IPS-20b (cell line): ENCODE measurements around the gene GPATCH2.

Experiments
- H3K27ac ChIP-seq: one replicate; pipeline ENCODE4 v1.5.1; 2013; ENCODE audit warnings: low read length
- H3K27me3 ChIP-seq: 2 replicates; pipeline ENCODE4 v1.6.1; 2013; ENCODE audit warnings: mild to moderate bottlenecking, low read length, inconsistent platforms; ENCODE audit not compliant: insufficient read depth
- H3K36me3 ChIP-seq: 2 replicates; pipeline ENCODE4 v1.6.1; 2013; ENCODE audit warnings: low read depth, mild to moderate bottlenecking, inconsistent platforms, low read length, moderate library complexity; ENCODE audit not compliant: insufficient read depth
- H3K4me1 ChIP-seq: 2 replicates; pipeline ENCODE4 v1.6.1; 2013; ENCODE audit warnings: mild to moderate bottlenecking, control low read depth, inconsistent platforms, low read length, moderate library complexity; ENCODE audit not compliant: insufficient read depth
- H3K4me3 ChIP-seq: 2 replicates; pipeline ENCODE4 v1.5.1; 2013; ENCODE audit warnings: mild to moderate bottlenecking, low read length, inconsistent platforms
- H3K9ac ChIP-seq: 2 replicates; pipeline ENCODE4 v1.6.1; 2013; ENCODE audit warnings: low read depth, mild to moderate bottlenecking, inconsistent platforms, low read length, moderate library complexity
- H3K9me3 ChIP-seq: 2 replicates; pipeline ENCODE4 v1.6.1; 2013; ENCODE audit warnings: mild to moderate bottlenecking, low read depth, low read length, inconsistent platforms; ENCODE audit not compliant: insufficient read depth

GPATCH2 gene

GRCh38 chr1:217574265-217574949, 56.5 kb downstream of the GPATCH2 start:
- Histone ChIP-seq H3K9me3 (no peaks in the 10 kb centered on the region), H3K9ac (no peak overlapping the region), H3K27me3 (no peaks in the 10 kb centered on the region), H3K4me3 (no peak overlapping the region), H3K4me1 (no peaks in the 10 kb centered on the region), H3K36me3 (no peaks in the 10 kb centered on the region), H3K27ac (no peak overlapping the region)

DNA sequence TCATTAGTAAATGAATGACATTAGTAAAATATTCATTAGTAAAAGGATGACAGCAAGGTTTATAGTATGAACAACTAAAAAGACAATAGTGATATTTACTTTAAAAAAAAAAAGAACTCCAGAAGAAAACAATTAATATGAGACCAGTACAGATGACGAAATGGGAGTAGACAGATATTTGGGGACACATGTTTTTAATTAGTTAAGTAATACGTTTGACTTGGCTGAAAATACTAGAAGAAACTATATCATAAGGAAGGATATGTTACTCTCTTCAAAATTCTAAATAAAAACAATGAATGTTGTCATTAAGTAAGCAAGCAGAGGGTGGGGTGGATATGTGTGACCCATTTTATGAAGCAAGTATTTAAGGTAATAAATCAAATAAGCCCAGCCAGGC, 61.9 kb downstream of the GPATCH2 start:
- H3K4me3 ChIP-seq = no peak overlapping the region
- no peaks in the 10 kb centered on the region for H3K4me1 ChIP-seq
- H3K27me3 ChIP-seq = no peaks in the 10 kb centered on the region
- H3K9me3 ChIP-seq = no peaks in the 10 kb centered on the region
- H3K36me3 ChIP-seq = no peaks in the 10 kb centered on the region
- H3K27ac ChIP-seq = no peak overlapping the region
- H3K9ac ChIP-seq = no peak overlapping the region

DNA sequence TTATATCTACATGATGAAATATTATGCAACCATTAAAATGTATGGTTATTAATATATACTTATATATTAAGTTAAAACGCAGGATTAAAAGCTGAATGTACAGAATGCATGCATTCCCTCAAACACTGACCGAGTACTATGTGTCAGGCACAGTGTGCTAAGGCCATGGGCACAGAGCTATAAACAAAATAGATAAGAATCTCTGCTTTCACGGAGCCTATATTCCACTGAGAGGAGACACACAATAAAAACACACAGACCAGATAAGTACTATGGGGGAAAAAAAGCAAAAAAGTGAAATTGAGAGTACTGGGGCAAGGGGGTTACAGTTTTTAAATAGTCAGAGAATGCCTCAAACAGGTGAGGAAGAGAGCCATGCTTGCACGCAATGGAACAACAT, 62.7 kb downstream of the GPATCH2 start:
- Histone ChIP-seq H3K27me3 (no peaks in the 10 kb centered on the region), H3K27ac (no peak overlapping the region), H3K36me3 (no peaks in the 10 kb centered on the region), H3K4me3 (no peak overlapping the region), H3K9me3 (no peaks in the 10 kb centered on the region), H3K9ac (no peak overlapping the region), H3K4me1 (no peaks in the 10 kb centered on the region)

GRCh38 chr1:217564833-217565232, 66.1 kb downstream of the GPATCH2 start:
- H3K4me1 ChIP-seq = no peaks in the 10 kb centered on the region
- H3K9ac ChIP-seq = no peak overlapping the region
- H3K4me3 ChIP-seq = no peak overlapping the region
- H3K27me3 ChIP-seq = no peaks in the 10 kb centered on the region
- no peak overlapping the region for H3K27ac ChIP-seq
- H3K36me3 ChIP-seq = no peaks in the 10 kb centered on the region
- no peaks in the 10 kb centered on the region for H3K9me3 ChIP-seq

GRCh38 chr1:217564207-217564606, 66.7 kb downstream of the GPATCH2 start:
- Histone ChIP-seq H3K27ac (no peak overlapping the region), H3K36me3 (no peaks in the 10 kb centered on the region), H3K4me1 (no peaks in the 10 kb centered on the region), H3K27me3 (no peaks in the 10 kb centered on the region), H3K9ac (no peak overlapping the region), H3K4me3 (no peak overlapping the region), H3K9me3 (no peaks in the 10 kb centered on the region)

GRCh38 chr1:217563179-217563578, 67.7 kb downstream of the GPATCH2 start:
- H3K4me3 ChIP-seq = no peak overlapping the region
- H3K9ac ChIP-seq = no peak overlapping the region
- no peaks in the 10 kb centered on the region for H3K27me3 ChIP-seq
- H3K4me1 ChIP-seq = no peaks in the 10 kb centered on the region
- no peaks in the 10 kb centered on the region for H3K36me3 ChIP-seq
- no peak overlapping the region for H3K27ac ChIP-seq
- H3K9me3 ChIP-seq = no peaks in the 10 kb centered on the region

DNA sequence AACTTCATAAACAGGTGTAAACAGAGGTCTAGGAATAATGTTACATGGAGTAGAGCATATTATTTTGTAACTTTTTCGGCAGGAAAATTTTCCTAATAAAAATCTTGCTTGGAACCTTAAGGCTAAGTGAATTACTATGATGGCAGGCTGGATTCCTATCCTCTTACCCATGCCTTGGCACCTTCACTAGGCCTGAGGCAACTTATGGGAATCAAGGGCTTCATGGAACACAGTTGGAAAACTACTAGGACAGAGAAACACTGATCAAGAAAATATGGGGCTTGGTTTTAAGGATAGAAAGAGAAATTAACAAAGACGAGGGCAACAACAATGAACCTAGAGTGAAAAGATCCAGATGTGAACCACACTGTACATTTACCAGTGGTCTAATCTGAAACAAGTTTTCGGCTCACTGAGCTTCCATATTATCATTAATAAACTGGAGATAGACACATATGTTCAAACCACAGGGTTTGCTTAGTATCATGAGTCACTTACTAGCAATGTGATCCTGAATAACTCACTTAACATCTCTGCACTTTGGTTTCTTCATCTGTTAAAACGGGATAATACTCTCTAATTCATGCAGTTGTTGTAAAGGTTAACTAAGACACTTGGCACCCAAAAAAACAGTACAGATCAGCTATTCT, 68.5 kb downstream of the GPATCH2 start:
- Histone ChIP-seq H3K27me3 (no peaks in the 10 kb centered on the region), H3K4me1 (no peaks in the 10 kb centered on the region), H3K9ac (no peak overlapping the region), H3K27ac (no peak overlapping the region), H3K9me3 (no peaks in the 10 kb centered on the region), H3K36me3 (no peaks in the 10 kb centered on the region), H3K4me3 (no peak overlapping the region)

GRCh38 chr1:217561446-217561845, 69.4 kb downstream of the GPATCH2 start:
- Histone ChIP-seq H3K4me1 (no peaks in the 10 kb centered on the region), H3K4me3 (no peak overlapping the region), H3K9ac (no peak overlapping the region), H3K27me3 (no peaks in the 10 kb centered on the region), H3K9me3 (no peaks in the 10 kb centered on the region), H3K27ac (no peak overlapping the region), H3K36me3 (no peaks in the 10 kb centered on the region)

- Histone ChIP-seq H3K27me3 (no peaks in the 10 kb centered on the region), H3K4me1 (peaks cover 6% of the 10 kb centered on the region; the same call in 1 of the 2 replicates), H3K27ac (no peak overlapping the region), H3K36me3 (no peaks in the 10 kb centered on the region), H3K9ac (no peak overlapping the region), H3K4me3 (no peak overlapping the region), H3K9me3 (no peaks in the 10 kb centered on the region)
These were observed 76.0 kb downstream of the GPATCH2 start for GRCh38 chr1:217554849-217555248.

GRCh38 chr1:217553949-217554509, 76.9 kb downstream of the GPATCH2 start:
- Histone ChIP-seq H3K4me3 (no peak overlapping the region), H3K27me3 (no peaks in the 10 kb centered on the region), H3K4me1 (peaks cover 6% of the 10 kb centered on the region; the same call in 1 of the 2 replicates), H3K27ac (no peak overlapping the region), H3K9ac (no peak overlapping the region), H3K9me3 (no peaks in the 10 kb centered on the region), H3K36me3 (no peaks in the 10 kb centered on the region)

- Histone ChIP-seq H3K36me3 (peaks cover 3% of the 10 kb centered on the region; the same call in 1 of the 2 replicates), H3K9ac (no peak overlapping the region), H3K9me3 (no peaks in the 10 kb centered on the region), H3K4me1 (peaks cover 6% of the 10 kb centered on the region; the same call in 1 of the 2 replicates), H3K4me3 (no peak overlapping the region), H3K27me3 (no peaks in the 10 kb centered on the region), H3K27ac (no peak overlapping the region)
These were observed 78.4 kb downstream of the GPATCH2 start for GRCh38 chr1:217552339-217552951.

DNA sequence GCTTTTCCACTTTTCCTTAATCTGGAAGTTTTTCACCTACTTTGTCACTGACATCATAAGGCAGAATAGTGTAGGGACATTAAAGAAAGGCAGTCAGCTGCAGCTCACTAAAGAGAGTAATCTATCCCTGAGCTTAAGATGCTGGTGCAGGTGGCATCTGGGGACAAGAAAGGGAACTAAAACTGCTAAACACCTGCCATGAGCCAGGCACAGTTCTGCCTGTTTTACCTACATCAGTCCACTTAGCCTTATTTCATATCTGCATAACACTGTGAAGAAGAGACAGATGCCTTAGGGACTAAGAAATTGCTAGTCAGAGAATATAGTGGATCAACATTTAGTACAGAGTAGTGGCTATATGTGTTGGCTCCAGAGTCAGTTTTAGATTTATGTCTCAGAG, 88.1 kb downstream of the GPATCH2 start:
- no peak overlapping the region for H3K27ac ChIP-seq

More for the DNA sequence above, 88.1 kb downstream of the GPATCH2 start:
- Histone ChIP-seq H3K36me3 (peaks cover 3% of the 10 kb centered on the region; the same call in 1 of the 2 replicates), H3K9ac (no peak overlapping the region), H3K4me1 (no peaks in the 10 kb centered on the region), H3K27me3 (no peaks in the 10 kb centered on the region), H3K9me3 (no peaks in the 10 kb centered on the region), H3K4me3 (no peak overlapping the region)
